Activated CD8-positive, alpha-beta memory T cell treated with anti-CD3 and anti-CD28 coated beads, Interleukin-2, amount 10 ng/mL, durations not matched to agents 7 days and 5 days (primary cell): ENCODE results near the gene DOC2A. TPM values are rescaled to one million over a fixed set of nuclear protein-coding genes. Genes with fewer than 3 reads are reported as not detected.

Source experiments
- ATAC-seq: fragments of 150-1000 bp; cut with Tn5 transposase; one replicate; pipeline ENCODE4 v1.10.0; 2021; ENCODE audit warnings: moderate library complexity
- CTCF ChIA-PET: fragments of 350-600 bp; sonication (Branson Sonifier 250); formaldehyde crosslinking; loops from one replicate; lab custom pipeline; 2021; ENCODE audit warnings: antibody characterized with exemption; lab: Charles Lee
- DNase-seq: peaks from one replicate; pipeline ENCODE4 v3.0.0-alpha.2; 2020
- H3K27ac Mint-ChIP-seq: one replicate; pipeline ENCODE4 v1.8.0; 2021; ENCODE audit warnings: mild to moderate bottlenecking, mixed read lengths
- H3K27me3 Mint-ChIP-seq: one replicate; pipeline ENCODE4 v1.8.0; 2021; ENCODE audit warnings: mixed read lengths
- H3K36me3 Mint-ChIP-seq: one replicate; pipeline ENCODE4 v1.8.0; 2021; ENCODE audit warnings: mild to moderate bottlenecking, mixed read lengths
- H3K4me1 Mint-ChIP-seq: one replicate; pipeline ENCODE4 v1.8.0; 2021; ENCODE audit warnings: mixed read lengths
- H3K4me3 Mint-ChIP-seq: one replicate; pipeline ENCODE4 v1.8.0; 2021; ENCODE audit warnings: mild to moderate bottlenecking, moderate library complexity, mixed read lengths
- H3K9me3 Mint-ChIP-seq: one replicate; pipeline ENCODE4 v1.8.0; 2022; ENCODE audit warnings: low read depth, mixed read lengths
- total RNA-seq, 2 experiments: library from RNA; stranded (reverse); gene quantifications; one replicate each; pipeline ENCODE4 v1.2.3, GENCODE V29; 2021

Gene DOC2A
- total RNA-seq, 2 experiments from 2014 or later, result 0.49 TPM; not detected in 1

DNA sequence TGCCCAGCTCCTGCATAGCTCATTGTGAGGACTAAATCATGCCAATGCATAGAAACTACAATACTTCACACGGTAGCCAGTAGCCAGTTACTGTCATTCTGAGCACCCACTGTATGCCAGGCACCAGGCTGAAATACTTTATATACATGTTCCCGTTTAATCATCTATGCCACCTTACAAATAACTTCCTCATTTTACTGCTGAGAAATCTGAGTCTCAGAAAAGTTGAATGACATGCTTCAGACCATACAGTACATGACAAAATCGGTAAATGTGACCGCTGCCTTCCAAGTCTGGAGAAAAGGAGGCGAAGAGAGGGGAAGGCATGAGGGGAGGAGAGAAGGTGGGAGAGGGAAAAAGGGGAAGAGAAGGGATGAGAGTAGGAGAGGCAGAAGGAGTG lies 29.4 kb upstream of the DOC2A start:
- DNase-seq (no peak), ATAC-seq (no peak)
- Mint-ChIP-seq H3K27ac (no peak overlapping the region), H3K4me1 (peaks cover 6% of the 10 kb centered on the region), H3K27me3 (peaks cover 28% of the 10 kb centered on the region), H3K4me3 (no peak overlapping the region), H3K36me3 (no peaks in the 10 kb centered on the region), H3K9me3 (peaks cover 2% of the 10 kb centered on the region)
- CTCF ChIA-PET, result interaction anchor here (1.4 to 6.0 kb wide), 2 partner anchors 8 to 13 kb away, joined by 4 to 37 read pairs; partner anchors contain the start of gene TLCD3B

- Mint-ChIP-seq H3K27me3 (peaks cover 57% of the 10 kb centered on the region), H3K36me3 (no peaks in the 10 kb centered on the region), H3K27ac (no peak overlapping the region), H3K4me1 (peaks cover 21% of the 10 kb centered on the region), H3K4me3 (no peak overlapping the region), H3K9me3 (no peaks in the 10 kb centered on the region)
- CTCF ChIA-PET, result interaction anchor here (1.1 to 4.1 kb wide), 13 partner anchors 9 to 332 kb away, joined by 3 to 40 read pairs (median 11); partner anchors contain the start of genes HIRIP3, INO80E and TBX6
- DNase-seq (no peak), ATAC-seq (no peak)
These were observed 22.4 kb upstream of the DOC2A start for GRCh38 chr16:30033270-30033669.

- CTCF ChIA-PET, result interaction anchor here (0.6 to 4.1 kb wide), 53 partner anchors 9 to 1048 kb away, joined by 3 to 40 read pairs (median 5); partner anchors contain the start of genes ALDOA, ASPHD1, C16orf92 and CDIPT
- peaks cover 64% of the 10 kb centered on the region for H3K27me3 Mint-ChIP-seq
- H3K9me3 Mint-ChIP-seq, result no peaks in the 10 kb centered on the region
- H3K4me3 Mint-ChIP-seq, result no peak overlapping the region
- no peak overlapping the region for H3K27ac Mint-ChIP-seq
- DNase-seq (peak; percentile 80), ATAC-seq (peak; percentile 70)
- no peaks in the 10 kb centered on the region for H3K36me3 Mint-ChIP-seq
- H3K4me1 Mint-ChIP-seq, result peaks cover 21% of the 10 kb centered on the region
These were observed 21.4 kb upstream of the DOC2A start for GRCh38 chr16:30032083-30032819.

DNA sequence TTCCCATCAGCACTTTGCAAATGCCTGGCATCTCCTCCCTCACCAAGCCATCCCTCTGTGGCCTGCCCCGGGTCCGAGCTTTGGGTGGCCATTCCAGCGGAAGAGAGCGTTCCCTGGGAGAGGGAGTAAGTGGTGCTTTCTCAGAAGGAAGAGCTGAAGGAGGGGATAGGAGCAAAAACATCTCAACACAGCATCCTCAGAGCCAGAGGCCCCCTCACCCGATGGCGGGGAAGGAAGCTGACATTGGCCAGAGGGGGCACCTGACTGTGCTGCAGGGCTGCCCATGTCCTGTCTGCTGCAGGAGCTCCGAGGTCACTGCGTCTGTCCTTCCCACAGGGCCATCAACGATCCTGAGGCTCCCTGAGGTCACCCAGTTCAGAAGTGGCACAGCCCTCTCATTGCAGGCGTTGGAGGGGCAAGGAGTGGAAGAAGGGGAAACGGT lies 20.7 kb upstream of the DOC2A start:
- Mint-ChIP-seq H3K9me3 (no peaks in the 10 kb centered on the region), H3K4me3 (no peak overlapping the region), H3K36me3 (no peaks in the 10 kb centered on the region), H3K27me3 (peaks cover 70% of the 10 kb centered on the region), H3K4me1 (peaks cover 21% of the 10 kb centered on the region), H3K27ac (no peak overlapping the region)
- ATAC-seq, result no peak
- DNase-seq, result no peak
- CTCF ChIA-PET, result interaction anchor here (0.6 to 4.1 kb wide), 35 partner anchors 8 to 915 kb away, joined by 3 to 40 read pairs (median 6); partner anchors contain the start of genes ALDOA, ASPHD1, C16orf92 and CDIPT

DNA sequence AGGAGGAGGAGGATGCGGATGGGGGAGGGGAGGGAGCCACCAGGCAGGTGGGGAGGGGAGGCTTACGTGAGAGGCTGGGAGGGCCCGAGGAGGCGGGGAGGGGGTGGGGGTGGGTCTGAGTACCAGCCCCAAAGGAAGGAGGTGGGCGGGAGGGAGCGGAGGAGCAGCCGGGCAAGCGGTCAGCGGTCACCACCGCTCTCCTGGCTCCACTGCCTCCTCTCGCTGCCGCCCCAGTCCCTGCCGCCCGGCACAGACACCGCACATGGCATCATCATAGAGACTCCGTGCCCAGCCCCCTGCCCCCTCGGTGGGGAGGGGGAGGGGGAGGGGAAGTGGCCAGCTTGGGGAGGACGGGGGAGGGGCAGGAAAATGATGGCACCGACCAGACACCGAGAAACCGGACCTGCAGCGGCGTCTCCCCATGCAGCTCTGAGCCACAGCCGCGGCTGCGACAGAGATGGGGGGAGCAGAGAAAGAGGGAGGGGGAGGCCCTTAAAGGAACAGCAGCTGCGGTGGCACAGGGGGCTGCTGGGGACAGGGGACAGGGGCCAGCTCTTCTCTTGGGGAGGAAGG lies 20.1 kb upstream of the DOC2A start, which contains the start of gene TLCD3B:
TSS of gene TLCD3B (minus strand) at position 431 of the 573 bp plus-strand sequence. CDS start 744 bp downstream, outside the sequence.
- H3K9me3 Mint-ChIP-seq, result no peaks in the 10 kb centered on the region
- peaks cover 67% of the 10 kb centered on the region for H3K27me3 Mint-ChIP-seq
- ATAC-seq (no peak), DNase-seq (no peak)
- no peaks in the 10 kb centered on the region for H3K36me3 Mint-ChIP-seq
- H3K27ac Mint-ChIP-seq, result no peak within 1 kb of the TSS
- H3K4me3 Mint-ChIP-seq, result no peak within 1 kb of the TSS
- CTCF ChIA-PET, result interaction anchor here (0.7 to 4.1 kb wide), 17 partner anchors 8 to 339 kb away, joined by 3 to 40 read pairs (median 12); partner anchors contain the start of genes ALDOA, C16orf92, HIRIP3 and INO80E
- peaks cover 21% of the 10 kb centered on the region for H3K4me1 Mint-ChIP-seq

DNA sequence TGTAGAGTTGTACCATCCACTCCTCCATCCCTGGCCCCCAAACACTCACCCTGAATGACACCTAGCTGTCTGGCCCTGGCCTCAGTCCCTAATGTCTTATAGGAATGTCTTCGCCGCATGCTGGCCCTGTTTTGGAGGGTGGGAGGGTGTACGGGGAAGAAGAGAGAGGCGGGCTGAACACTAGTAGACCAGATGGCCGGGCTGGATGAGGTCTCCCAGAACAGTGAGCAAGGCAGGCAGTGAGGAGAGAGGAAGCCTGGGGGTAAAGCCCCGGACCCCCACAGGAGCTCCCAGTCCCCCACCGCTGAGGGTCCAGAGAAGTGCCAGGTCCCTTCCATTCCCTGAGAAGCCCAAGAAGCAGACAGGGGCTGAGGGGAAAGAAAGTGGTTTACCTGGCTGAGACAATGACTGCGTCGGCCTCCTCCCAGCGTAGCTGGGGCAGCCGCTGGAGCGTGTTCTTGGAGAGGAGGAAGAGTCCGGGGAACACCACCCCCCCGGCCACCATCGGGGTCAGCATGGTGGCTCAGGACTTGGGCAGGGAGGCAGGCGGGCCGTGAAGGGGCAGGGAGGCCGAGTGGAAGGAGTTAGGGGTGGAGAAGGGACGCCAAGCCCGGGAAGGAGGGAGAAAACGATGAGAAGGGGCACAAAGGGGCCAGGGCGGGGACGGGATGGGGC lies 19.3 kb upstream of the DOC2A start:
- H3K4me1 Mint-ChIP-seq, result peaks cover 17% of the 10 kb centered on the region
- H3K36me3 Mint-ChIP-seq, result no peaks in the 10 kb centered on the region
- H3K27me3 Mint-ChIP-seq, result peaks cover 65% of the 10 kb centered on the region
- ATAC-seq (no peak), DNase-seq (no peak)
- no peak overlapping the region for H3K27ac Mint-ChIP-seq
- no peak overlapping the region for H3K4me3 Mint-ChIP-seq
- no peaks in the 10 kb centered on the region for H3K9me3 Mint-ChIP-seq
- CTCF ChIA-PET, result interaction anchor here (0.6 to 4.1 kb wide), 4 partner anchors 9 to 181 kb away, joined by 3 to 39 read pairs (median 28); no protein-coding TSS in a partner anchor

DNA sequence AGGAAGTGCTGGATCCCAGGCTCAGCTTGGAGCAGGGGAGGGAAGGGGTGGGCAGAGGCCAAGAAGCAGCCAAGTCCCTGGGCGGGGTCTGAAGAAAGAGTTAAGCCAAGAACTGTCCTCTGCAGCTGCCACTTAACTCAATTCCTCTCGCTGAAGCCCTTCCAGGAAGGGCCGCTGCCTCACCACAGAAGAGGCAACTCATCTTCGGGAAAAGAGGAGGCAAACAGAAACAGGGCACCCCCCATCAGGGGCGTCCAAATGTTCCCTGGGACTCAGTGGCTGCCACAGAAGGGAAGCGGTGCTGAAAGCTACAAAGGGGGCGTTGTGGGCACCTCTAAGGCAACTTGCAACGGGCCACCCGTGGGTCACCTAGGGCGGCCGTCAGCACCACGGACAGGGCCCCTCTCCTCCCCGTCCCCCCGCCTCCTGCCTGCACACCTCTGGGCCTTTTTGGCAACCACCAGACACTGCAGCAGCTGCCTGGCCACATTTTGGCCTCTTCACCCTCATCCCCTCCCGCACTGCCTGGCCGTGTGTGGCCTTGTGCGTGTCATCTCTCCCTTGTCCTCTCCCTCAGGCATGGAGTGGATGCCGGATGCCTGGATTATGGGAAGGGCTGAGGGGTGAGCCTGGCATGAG lies 17.7 kb upstream of the DOC2A start:
- ATAC-seq, result no peak
- H3K27ac Mint-ChIP-seq, result no peak overlapping the region
- no peaks in the 10 kb centered on the region for H3K36me3 Mint-ChIP-seq
- H3K9me3 Mint-ChIP-seq, result no peaks in the 10 kb centered on the region
- CTCF ChIA-PET, result no interaction called here
- DNase-seq, result peak; percentile 62
- no peak overlapping the region for H3K4me3 Mint-ChIP-seq
- H3K27me3 Mint-ChIP-seq, result peaks cover 61% of the 10 kb centered on the region
- peaks cover 10% of the 10 kb centered on the region for H3K4me1 Mint-ChIP-seq

DNA sequence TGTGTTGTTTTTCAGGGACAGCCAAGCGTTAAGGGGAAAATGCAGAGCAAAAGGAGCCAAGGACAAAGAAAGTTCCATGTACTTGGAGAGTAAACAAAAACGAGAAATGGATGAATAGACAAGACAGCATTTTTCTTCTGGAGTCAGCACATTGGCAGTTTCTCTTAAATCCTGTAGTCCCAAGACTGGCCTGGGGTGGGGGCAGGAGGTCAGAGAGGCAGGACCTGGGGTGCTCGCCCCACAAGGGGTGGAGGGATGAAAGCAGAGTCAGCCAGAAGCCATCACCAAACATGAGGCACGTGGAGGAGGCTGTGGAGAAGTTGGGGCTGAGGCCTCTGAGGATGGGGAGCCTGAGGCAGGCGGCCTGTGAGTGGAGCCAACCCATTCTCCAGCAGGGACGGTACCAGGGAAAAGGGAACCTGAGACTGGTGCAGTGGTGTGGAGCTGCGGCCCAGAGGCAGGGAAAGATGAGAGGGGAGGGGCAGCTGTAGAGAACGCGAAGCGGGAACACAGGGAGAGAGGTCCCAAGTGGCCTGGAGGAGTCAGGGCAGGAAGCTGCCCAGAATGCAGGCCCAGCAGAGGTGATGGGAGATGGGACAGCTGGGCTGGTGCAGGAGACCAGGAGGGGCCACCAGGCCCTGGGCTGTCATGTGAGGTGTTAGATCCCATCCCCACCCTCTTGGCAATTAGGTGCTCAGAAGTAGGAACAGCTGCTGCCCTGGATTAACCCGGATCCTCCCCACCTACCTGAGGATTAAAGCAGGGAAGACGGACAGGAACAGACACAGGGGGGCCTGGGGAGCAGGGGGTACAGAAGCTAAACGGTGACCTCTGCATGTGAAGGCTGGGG lies 17.0 kb upstream of the DOC2A start:
- CTCF ChIA-PET, result no interaction called here
- H3K27me3 Mint-ChIP-seq, result peaks cover 58% of the 10 kb centered on the region
- no peak for ATAC-seq
- no peak for DNase-seq
- H3K4me1 Mint-ChIP-seq, result peaks cover 4% of the 10 kb centered on the region
- H3K27ac Mint-ChIP-seq, result no peak overlapping the region
- no peak overlapping the region for H3K4me3 Mint-ChIP-seq
- H3K36me3 Mint-ChIP-seq, result no peaks in the 10 kb centered on the region
- H3K9me3 Mint-ChIP-seq, result no peaks in the 10 kb centered on the region

GRCh38 chr16:30026449-30026848 lies 15.6 kb upstream of the DOC2A start:
- no peak for ATAC-seq
- Mint-ChIP-seq H3K4me3 (no peak overlapping the region), H3K4me1 (no peaks in the 10 kb centered on the region), H3K36me3 (no peaks in the 10 kb centered on the region), H3K27me3 (peaks cover 50% of the 10 kb centered on the region), H3K27ac (no peak overlapping the region), H3K9me3 (no peaks in the 10 kb centered on the region)
- DNase-seq, result no peak
- CTCF ChIA-PET, result no interaction called here

DNA sequence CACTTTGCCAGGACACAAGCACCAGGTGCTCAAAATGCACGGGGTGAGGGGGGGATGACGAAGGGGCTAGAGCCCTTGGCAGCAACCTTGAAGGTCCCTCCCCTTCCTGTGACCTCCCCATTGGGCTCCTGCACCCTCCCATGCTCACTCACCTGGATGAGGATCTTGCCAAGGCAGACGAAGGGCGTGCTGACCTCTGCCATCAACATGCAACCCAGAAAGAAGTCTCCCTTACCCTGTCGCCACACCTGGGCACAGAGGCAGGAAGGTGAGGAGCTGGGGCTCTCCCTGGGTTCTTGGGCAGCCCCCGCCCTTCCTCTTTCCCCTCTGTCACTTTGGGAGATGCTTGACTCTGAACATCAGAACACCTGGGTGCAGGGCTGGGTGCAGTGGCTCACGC lies 14.7 kb upstream of the DOC2A start:
- Mint-ChIP-seq H3K27ac (no peak overlapping the region), H3K9me3 (no peaks in the 10 kb centered on the region), H3K4me3 (no peak overlapping the region), H3K36me3 (no peaks in the 10 kb centered on the region), H3K27me3 (peaks cover 45% of the 10 kb centered on the region), H3K4me1 (peaks cover 7% of the 10 kb centered on the region)
- CTCF ChIA-PET, result no interaction called here
- DNase-seq (no peak), ATAC-seq (no peak)

DNA sequence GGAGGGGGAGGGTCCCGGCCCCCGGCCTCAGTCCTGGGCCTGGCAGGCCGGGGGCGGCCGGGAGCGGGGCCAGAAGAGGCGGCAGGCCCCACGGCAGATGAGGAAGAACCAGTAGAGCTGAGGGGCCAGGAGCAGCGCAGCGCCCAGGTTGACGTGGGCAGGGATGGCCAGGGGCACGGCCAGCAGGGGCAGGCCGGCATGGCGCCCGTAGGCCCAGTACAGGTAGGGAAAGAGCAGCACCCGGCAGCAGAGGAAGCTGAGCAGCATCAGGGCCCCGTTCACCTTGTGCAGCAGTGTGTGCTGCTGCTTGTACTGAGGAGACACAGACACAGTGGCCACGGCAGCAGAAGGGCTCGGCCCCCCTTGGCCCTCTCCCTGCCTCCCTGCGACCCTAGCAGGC lies 14.3 kb upstream of the DOC2A start:
- H3K4me1 Mint-ChIP-seq, result peaks cover 7% of the 10 kb centered on the region
- H3K4me3 Mint-ChIP-seq, result no peak overlapping the region
- H3K9me3 Mint-ChIP-seq, result no peaks in the 10 kb centered on the region
- H3K27ac Mint-ChIP-seq, result no peak overlapping the region
- no peaks in the 10 kb centered on the region for H3K36me3 Mint-ChIP-seq
- ATAC-seq (no peak), DNase-seq (no peak)
- peaks cover 46% of the 10 kb centered on the region for H3K27me3 Mint-ChIP-seq
- CTCF ChIA-PET, result no interaction called here

GRCh38 chr16:30024451-30024850 lies 13.6 kb upstream of the DOC2A start:
- no peaks in the 10 kb centered on the region for H3K9me3 Mint-ChIP-seq
- DNase-seq (no peak), ATAC-seq (no peak)
- H3K36me3 Mint-ChIP-seq, result no peaks in the 10 kb centered on the region
- CTCF ChIA-PET, result no interaction called here
- H3K4me3 Mint-ChIP-seq, result no peak overlapping the region
- H3K4me1 Mint-ChIP-seq, result peaks cover 7% of the 10 kb centered on the region
- peaks cover 39% of the 10 kb centered on the region for H3K27me3 Mint-ChIP-seq
- no peak overlapping the region for H3K27ac Mint-ChIP-seq
